ENCODE measurements around the gene USP36.

- TF ChIP-seq CTCF (IDR thresholded peaks at IDR 0.05) (no peak), POLR2A (IDR thresholded peaks at IDR 0.05) (no peak)
Measured at GRCh38 chr17:78861229-78861628, 20.6 kb upstream of the USP36 start.
